Measurements from ENCODE around the gene FAM120B.

GRCh38 chr6:170277893-170278742, 28.4 kb upstream of the FAM120B start:
- TF ChIP-seq, protein P1, sequence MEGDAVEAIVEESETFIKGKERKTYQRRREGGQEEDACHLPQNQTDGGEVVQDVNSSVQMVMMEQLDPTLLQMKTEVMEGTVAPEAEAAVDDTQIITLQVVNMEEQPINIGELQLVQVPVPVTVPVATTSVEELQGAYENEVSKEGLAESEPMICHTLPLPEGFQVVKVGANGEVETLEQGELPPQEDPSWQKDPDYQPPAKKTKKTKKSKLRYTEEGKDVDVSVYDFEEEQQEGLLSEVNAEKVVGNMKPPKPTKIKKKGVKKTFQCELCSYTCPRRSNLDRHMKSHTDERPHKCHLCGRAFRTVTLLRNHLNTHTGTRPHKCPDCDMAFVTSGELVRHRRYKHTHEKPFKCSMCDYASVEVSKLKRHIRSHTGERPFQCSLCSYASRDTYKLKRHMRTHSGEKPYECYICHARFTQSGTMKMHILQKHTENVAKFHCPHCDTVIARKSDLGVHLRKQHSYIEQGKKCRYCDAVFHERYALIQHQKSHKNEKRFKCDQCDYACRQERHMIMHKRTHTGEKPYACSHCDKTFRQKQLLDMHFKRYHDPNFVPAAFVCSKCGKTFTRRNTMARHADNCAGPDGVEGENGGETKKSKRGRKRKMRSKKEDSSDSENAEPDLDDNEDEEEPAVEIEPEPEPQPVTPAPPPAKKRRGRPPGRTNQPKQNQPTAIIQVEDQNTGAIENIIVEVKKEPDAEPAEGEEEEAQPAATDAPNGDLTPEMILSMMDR (IDR thresholded peaks at IDR 0.05) = no peak
- no peak for TF ChIP-seq POLR2A (IDR thresholded peaks at IDR 0.05)
